Lung (tissue), 12 donors: Measurements from ENCODE around the gene ITGAE. TPM values are rescaled to one million over a fixed set of nuclear protein-coding genes. Genes with fewer than 3 reads are reported as not detected.
A peak's percentile ranks its signal among the peaks of the same experiment; 100 is the strongest.
"Not testable (repeated sequence)": the region's sequence is repeated elsewhere in the genome, so short reads cannot be mapped to it uniquely, and the experiment has no call there.

ENCODE experiments used
- ATAC-seq: fragments of 200-7000 bp; cut with Tn5 transposase; one replicate; pipeline ENCODE4 v1.9.1; 2020; ENCODE audit warnings: moderate number of reproducible peaks; ENCODE audit not compliant: insufficient read depth, low FRiP score
- DNase-seq, 3 donors: peaks; one replicate each; pipeline ENCODE4 v3.0.0-alpha.2; 2013 to 2017
- H3K27ac ChIP-seq, 2 donors: one replicate each; pipeline ENCODE4 v1.5.1; 2013; ENCODE audit warnings: mild to moderate bottlenecking in 2 of 2, moderate library complexity in 2 of 2, control low read depth in 1 of 2, inconsistent platforms in 1 of 2, low read depth in 1 of 2, low read length in 1 of 2
- H3K27me3 ChIP-seq, 3 donors: one replicate each; pipeline ENCODE4 v1.5.1; 2013; ENCODE audit warnings: low read length in 2 of 3; ENCODE audit not compliant: control insufficient read depth in 3 of 3, insufficient read depth in 3 of 3
- H3K36me3 ChIP-seq, 4 donors: one replicate each; pipeline ENCODE4 v1.5.1; 2013; ENCODE audit warnings: low read length in 4 of 4, mild to moderate bottlenecking in 1 of 4, moderate library complexity in 1 of 4; ENCODE audit not compliant: control insufficient read depth in 4 of 4, insufficient read depth in 4 of 4
- H3K4me1 ChIP-seq, 5 donors: one replicate each; pipeline ENCODE4 v1.5.1; 2013; ENCODE audit warnings: low read length in 5 of 5, mild to moderate bottlenecking in 2 of 5, moderate library complexity in 1 of 5; ENCODE audit not compliant: control insufficient read depth in 5 of 5, insufficient read depth in 5 of 5
- H3K4me3 ChIP-seq: one replicate; pipeline ENCODE4 v1.5.1; 2013; ENCODE audit warnings: mild to moderate bottlenecking, control low read depth, moderate library complexity
- H3K9ac ChIP-seq, 2 donors: one replicate each; pipeline ENCODE4 v1.5.1; 2013; ENCODE audit warnings: low read length in 2 of 2, control low read depth in 1 of 2; ENCODE audit not compliant: insufficient read depth in 1 of 2
- H3K9me3 ChIP-seq, 4 donors: one replicate each; pipeline ENCODE4 v1.5.1; 2013; ENCODE audit warnings: low read length in 3 of 4, mild to moderate bottlenecking in 1 of 4, moderate library complexity in 1 of 4; ENCODE audit not compliant: control insufficient read depth in 4 of 4, insufficient read depth in 3 of 4
- WGBS, 2 donors: extraction: QIAGEN DNeasy Blood & Tissue Kit; methylation state at CpG; one replicate each; pipeline ENCODE4 v1.1.7; 2013; 5-methylcytosine and 5-hydroxymethylcytosine counted together
- polyA plus RNA-seq, 2 donors: library from polyadenylated mRNA; stranded (reverse); fragments of 200-250 nt; gene quantifications; one replicate each; pipeline ENCODE4 v1.2.1, GENCODE V29; 2013
- total RNA-seq, 2 donors: library from RNA; depleted of rRNA in 1 of 2; stranded (reverse); fragments of >200 nt in 1 of 2; gene quantifications; one replicate each; pipeline ENCODE4 v1.2.1, GENCODE V29; 2014 to 2021
- TF ChIP-seq, protein P1 (sequence below): IDR thresholded peaks from 2 replicates; pipeline ENCODE4 v1.5.1; 2012; ENCODE audit warnings: mild to moderate bottlenecking; ENCODE audit errors: control extremely low read depth, extremely low read depth
- donor health status: control.
- donor health status: control.
- donor health status: Bipolar disorder and iron deficiency.
- donor health status: healthy.
- donor health status: DM: yes; HTN: yes; CAD: no.

ITGAE gene
- total and polyA plus RNA-seq, 4 donors, result 16.8 to 37.3 (median 27.6) TPM

DNA sequence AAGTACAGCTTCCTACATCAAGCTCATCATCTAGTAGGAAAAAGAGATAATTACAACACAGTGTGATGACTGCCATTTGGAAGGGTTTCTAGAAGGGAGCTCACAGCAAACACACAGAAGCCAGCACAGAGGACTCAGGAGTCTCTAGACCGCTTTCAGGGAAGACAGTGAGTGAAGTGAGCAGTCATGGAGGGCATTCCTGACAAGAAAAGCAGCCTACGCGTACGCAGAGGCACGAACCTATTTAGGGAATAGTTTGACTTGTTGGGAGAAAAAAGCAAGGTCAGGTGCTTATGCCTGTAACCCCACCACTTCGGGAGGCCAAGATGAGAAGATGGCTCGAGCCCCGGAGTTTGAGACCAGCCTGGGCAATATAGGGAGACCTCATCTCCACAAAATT lies 85.7 kb downstream of the ITGAE start:
- H3K27ac ChIP-seq, result no peak overlapping the region
- H3K27me3 ChIP-seq, result no peaks in the 10 kb centered on the region
- H3K9ac ChIP-seq, result no peak overlapping the region
- ATAC-seq (no peak), DNase-seq (no peak)
- no peak overlapping the region for H3K4me3 ChIP-seq
- H3K36me3 ChIP-seq, result peaks cover 17 to 43% (median 27%) of the 10 kb centered on the region in 4 donors
- peaks cover 0 to 3% (median 0%) of the 10 kb centered on the region in 5 donors for H3K4me1 ChIP-seq
- TF ChIP-seq, protein P1, sequence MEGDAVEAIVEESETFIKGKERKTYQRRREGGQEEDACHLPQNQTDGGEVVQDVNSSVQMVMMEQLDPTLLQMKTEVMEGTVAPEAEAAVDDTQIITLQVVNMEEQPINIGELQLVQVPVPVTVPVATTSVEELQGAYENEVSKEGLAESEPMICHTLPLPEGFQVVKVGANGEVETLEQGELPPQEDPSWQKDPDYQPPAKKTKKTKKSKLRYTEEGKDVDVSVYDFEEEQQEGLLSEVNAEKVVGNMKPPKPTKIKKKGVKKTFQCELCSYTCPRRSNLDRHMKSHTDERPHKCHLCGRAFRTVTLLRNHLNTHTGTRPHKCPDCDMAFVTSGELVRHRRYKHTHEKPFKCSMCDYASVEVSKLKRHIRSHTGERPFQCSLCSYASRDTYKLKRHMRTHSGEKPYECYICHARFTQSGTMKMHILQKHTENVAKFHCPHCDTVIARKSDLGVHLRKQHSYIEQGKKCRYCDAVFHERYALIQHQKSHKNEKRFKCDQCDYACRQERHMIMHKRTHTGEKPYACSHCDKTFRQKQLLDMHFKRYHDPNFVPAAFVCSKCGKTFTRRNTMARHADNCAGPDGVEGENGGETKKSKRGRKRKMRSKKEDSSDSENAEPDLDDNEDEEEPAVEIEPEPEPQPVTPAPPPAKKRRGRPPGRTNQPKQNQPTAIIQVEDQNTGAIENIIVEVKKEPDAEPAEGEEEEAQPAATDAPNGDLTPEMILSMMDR, result no peak
- WGBS, 2 donors, result 84 to 97% methylated on average over 8 of the region's 8 CpGs
- no peaks in the 10 kb centered on the region for H3K9me3 ChIP-seq

DNA sequence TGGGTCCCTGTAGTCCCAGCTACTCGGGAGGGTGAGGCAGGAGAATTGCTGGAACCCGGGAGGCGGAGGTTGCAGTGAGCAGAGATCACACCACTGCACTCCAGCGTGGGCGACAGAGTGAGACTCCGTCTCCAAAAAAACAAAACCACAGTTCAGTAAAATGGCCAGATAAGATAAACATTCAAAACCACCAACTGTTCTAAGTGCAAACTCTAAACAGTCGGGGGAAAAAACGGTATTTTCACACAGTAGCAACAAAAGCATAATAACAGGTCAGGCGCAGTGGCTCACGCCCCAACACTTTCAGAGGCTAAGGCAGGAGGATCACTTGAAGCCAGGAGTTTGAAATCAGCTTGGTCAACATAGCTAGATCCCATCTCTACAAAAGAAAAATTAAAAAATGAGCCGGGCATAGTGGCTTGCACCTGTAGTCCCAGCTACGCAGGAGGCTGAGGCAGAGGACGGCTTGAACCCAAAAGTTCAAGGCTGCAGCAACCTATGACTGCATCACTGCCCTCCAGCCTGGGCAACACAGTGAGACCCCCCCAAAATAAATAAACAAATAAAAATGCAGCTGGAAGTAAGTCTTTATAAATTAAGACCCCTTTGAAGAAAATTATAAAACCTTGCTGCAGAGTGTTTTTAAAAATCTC lies 88.1 kb downstream of the ITGAE start:
- Histone ChIP-seq H3K9me3 (no peaks in the 10 kb centered on the region), H3K4me3 (no peak overlapping the region), H3K27ac (no peak overlapping the region), H3K27me3 (no peaks in the 10 kb centered on the region), H3K36me3 (peaks cover 13 to 29% (median 23%) of the 10 kb centered on the region in 4 donors), H3K9ac (no peak overlapping the region), H3K4me1 (peaks cover 0 to 6% (median 2%) of the 10 kb centered on the region in 5 donors)
- TF ChIP-seq, protein P1, result no peak
- DNase-seq (no peak), ATAC-seq (no peak)
- 66 to 72% methylated on average over 13 of the region's 13 CpGs for WGBS, 2 donors

DNA sequence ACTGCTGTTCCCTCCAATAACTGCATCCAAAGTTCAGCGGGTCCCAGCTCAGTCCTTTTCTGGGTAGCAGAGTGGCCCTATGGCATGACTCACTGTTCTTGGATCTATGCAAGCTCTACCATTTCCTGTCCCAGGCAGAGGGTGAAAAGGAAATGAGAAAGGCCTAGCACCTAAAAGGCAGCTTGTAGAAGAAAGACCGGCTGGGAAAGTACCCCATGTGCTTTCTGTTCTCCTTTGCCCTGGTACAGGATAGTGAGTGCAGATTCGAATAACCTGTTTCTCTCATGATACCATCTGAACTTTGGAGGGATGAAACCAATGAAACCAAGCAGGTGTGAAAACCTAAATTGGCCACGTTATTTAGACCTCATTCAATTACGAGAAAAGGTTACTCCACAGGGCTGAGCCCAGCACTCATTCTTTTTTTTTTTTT lies 90.0 kb downstream of the ITGAE start:
- 36 to 59% methylated on average over 5 of the region's 5 CpGs for WGBS, 2 donors
- H3K4me1 ChIP-seq, result peaks cover 0 to 7% (median 3%) of the 10 kb centered on the region in 5 donors
- no peaks in the 10 kb centered on the region for H3K9me3 ChIP-seq
- ATAC-seq (peak; percentile 66), DNase-seq (no peak)
- no peak overlapping the region for H3K9ac ChIP-seq
- no peaks in the 10 kb centered on the region for H3K27me3 ChIP-seq
- peaks cover 5 to 18% (median 12%) of the 10 kb centered on the region in 4 donors for H3K36me3 ChIP-seq
- H3K27ac ChIP-seq, result no peak overlapping the region
- TF ChIP-seq, protein P1, result no peak
- no peak overlapping the region for H3K4me3 ChIP-seq

DNA sequence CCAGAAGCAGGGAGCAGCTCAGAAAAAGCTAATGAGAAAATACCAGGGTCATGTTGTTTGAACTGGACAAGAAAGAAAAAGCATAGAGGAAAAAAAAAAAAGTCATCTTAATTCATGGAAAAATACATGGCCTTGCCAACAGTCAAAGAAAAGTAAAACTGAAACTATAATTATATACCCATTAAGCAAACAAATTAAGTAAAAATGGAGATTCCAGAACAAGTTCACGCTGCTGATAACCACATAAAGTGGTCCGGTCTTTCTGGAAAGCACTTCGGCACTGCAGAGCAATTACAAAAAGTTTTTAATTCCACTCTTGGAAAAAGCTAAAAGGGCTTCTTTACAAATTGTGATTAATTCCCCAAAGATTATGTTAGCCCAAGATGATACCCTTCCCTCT lies 92.6 kb downstream of the ITGAE start:
- peaks cover 0 to 5% (median 1%) of the 10 kb centered on the region in 4 donors for H3K36me3 ChIP-seq
- H3K27ac ChIP-seq, result no peak overlapping the region
- ATAC-seq (no peak), DNase-seq (peak in 2 of 3 donors; percentile 38 to 56)
- peaks cover 0 to 7% (median 3%) of the 10 kb centered on the region in 5 donors for H3K4me1 ChIP-seq
- TF ChIP-seq, protein P1, result no peak
- no peaks in the 10 kb centered on the region for H3K9me3 ChIP-seq
- no peak overlapping the region for H3K4me3 ChIP-seq
- no peaks in the 10 kb centered on the region for H3K27me3 ChIP-seq
- 51 to 74% methylated on average over 3 of the region's 3 CpGs for WGBS, 2 donors
- H3K9ac ChIP-seq, result peak overlapping the region in 1 of 2 donors; percentile 62

DNA sequence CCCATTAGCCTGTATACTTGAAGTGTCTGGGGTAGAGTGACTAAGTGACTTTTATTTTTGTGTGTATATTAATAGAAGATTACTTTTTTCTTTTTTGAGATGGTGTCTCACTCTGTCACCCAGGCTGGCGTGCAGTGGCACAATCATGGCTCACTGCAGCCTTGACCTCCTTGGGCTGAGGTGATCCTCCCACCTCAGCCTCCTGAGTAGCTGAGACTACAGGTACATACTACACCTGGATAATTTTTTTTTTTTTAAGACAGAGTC lies 95.3 kb downstream of the ITGAE start:
- not testable (repeated sequence) for H3K9me3 ChIP-seq, H3K36me3 ChIP-seq, H3K9ac ChIP-seq, DNase-seq, ATAC-seq, H3K27ac ChIP-seq, H3K4me1 ChIP-seq, H3K27me3 ChIP-seq, H3K4me3 ChIP-seq
- WGBS, 2 donors, result 91 to 100% methylated on average over 1 of the region's 1 CpG
